Testis (tissue), 2 donors: ENCODE data around the gene NEUROD2.

Experiments
- CTCF ChIP-seq, 3 experiments: fragments of 450-650 bp in 2 of 3; fragments of 200-600 bp in 1 of 3; sonication (generic) in 1 of 3; IDR thresholded peaks; one replicate each; pipeline ENCODE4 v1.5.1; 2016 to 2019; ENCODE audit warnings: antibody characterized with exemption in 3 of 3, mild to moderate bottlenecking in 2 of 3, moderate library complexity in 1 of 3
- POLR2A ChIP-seq: fragments of 450-650 bp; IDR thresholded peaks from one replicate; pipeline ENCODE4 v1.6.1; 2017; ENCODE audit warnings: antibody characterized with exemption, mild to moderate bottlenecking, moderate library complexity

GRCh38 chr17:39650121-39650579 is 42.4 kb upstream of the NEUROD2 start:
- TF ChIP-seq CTCF (IDR thresholded peaks at IDR 0.05) (no peak), POLR2A (no peak)
